HepG2 (cell line): ENCODE results near the gene ZNF883. TPM values are rescaled to one million over a fixed set of nuclear protein-coding genes. Genes with fewer than 3 reads are reported as not detected.

Experiments
- ATF3 ChIP-seq: sonication (generic); formaldehyde crosslinking; IDR thresholded peaks from 2 replicates; pipeline ENCODE4 v1.4.0; 2020; ENCODE audit warnings: missing genetic modification reagents
- BORCS8-MEF2B ChIP-seq: sonication (generic); formaldehyde crosslinking; IDR thresholded peaks from 2 replicates; pipeline ENCODE4 v1.8.0; 2022; ENCODE audit warnings: mild to moderate bottlenecking, missing genetic modification reagents
- CBFB ChIP-seq: sonication (generic); formaldehyde crosslinking; IDR thresholded peaks from 2 replicates; pipeline ENCODE4 v1.4.0; 2020; ENCODE audit warnings: missing genetic modification reagents
- DDIT3 ChIP-seq: sonication (generic); formaldehyde crosslinking; IDR thresholded peaks from 2 replicates; pipeline ENCODE4 v1.4.0; 2020; ENCODE audit warnings: mild to moderate bottlenecking, missing genetic modification reagents
- FIP1L1 ChIP-seq: fragments of 200-400 bp; formaldehyde crosslinking; IDR thresholded peaks from 2 replicates; pipeline ENCODE4 v1.6.1; 2018; ENCODE audit warnings: low read depth, mild to moderate bottlenecking, low read length, moderate library complexity, borderline replicate concordance; ENCODE audit not compliant: insufficient read depth
- HNF4A ChIP-seq: sonication (generic); formaldehyde crosslinking; IDR thresholded peaks from 2 replicates; pipeline ENCODE4 v1.4.0; 2020; ENCODE audit warnings: missing genetic modification reagents
- MAF1 ChIP-seq: sonication (generic); formaldehyde crosslinking; IDR thresholded peaks from 2 replicates; pipeline ENCODE4 v1.5.0; 2020; ENCODE audit warnings: missing genetic modification reagents, borderline replicate concordance
- MLLT10 ChIP-seq: sonication (generic); formaldehyde crosslinking; IDR thresholded peaks from 2 replicates; pipeline ENCODE4 v1.4.0; 2020; ENCODE audit warnings: missing genetic modification reagents
- MYNN ChIP-seq: sonication (generic); formaldehyde crosslinking; IDR thresholded peaks from 2 replicates; pipeline ENCODE4 v1.4.0; 2020; ENCODE audit warnings: mild to moderate bottlenecking, low read depth, missing genetic modification reagents
- RARG ChIP-seq: sonication (generic); formaldehyde crosslinking; IDR thresholded peaks from 2 replicates; pipeline ENCODE4 v1.4.0; 2020; ENCODE audit warnings: low read depth, mild to moderate bottlenecking, missing genetic modification reagents
- RFXANK ChIP-seq: IDR thresholded peaks from 2 replicates; pipeline ENCODE4 v1.6.1; 2016
- TRIM24 ChIP-seq: sonication (generic); formaldehyde crosslinking; IDR thresholded peaks from 2 replicates; pipeline ENCODE4 v1.8.0; 2022; ENCODE audit warnings: mild to moderate bottlenecking, missing genetic modification reagents
- ZIK1 ChIP-seq: sonication (generic); formaldehyde crosslinking; IDR thresholded peaks from 2 replicates; pipeline ENCODE4 v1.5.0; 2020; ENCODE audit warnings: mild to moderate bottlenecking, low read depth, missing genetic modification reagents, borderline replicate concordance
- ZKSCAN5 ChIP-seq: sonication (generic); formaldehyde crosslinking; IDR thresholded peaks from 2 replicates; pipeline ENCODE4 v1.5.1; 2020; ENCODE audit warnings: mild to moderate bottlenecking, missing genetic modification reagents
- ZNF235 ChIP-seq: sonication (generic); formaldehyde crosslinking; IDR thresholded peaks from 2 replicates; pipeline ENCODE4 v1.8.1; 2023; ENCODE audit warnings: mild to moderate bottlenecking, missing genetic modification reagents, borderline replicate concordance
- ZNF3 ChIP-seq: IDR thresholded peaks from 2 replicates; pipeline ENCODE4 v1.7.0; 2017; ENCODE audit warnings: inconsistent platforms
- ZNF329 ChIP-seq: sonication (generic); formaldehyde crosslinking; IDR thresholded peaks from 2 replicates; pipeline ENCODE4 v1.9.0; 2021; ENCODE audit warnings: low read depth, mild to moderate bottlenecking, missing genetic modification reagents
- ZNF343 ChIP-seq: sonication (generic); formaldehyde crosslinking; IDR thresholded peaks from 2 replicates; pipeline ENCODE4 v1.4.0; 2020; ENCODE audit warnings: mild to moderate bottlenecking, missing genetic modification reagents
- ZNF367 ChIP-seq: sonication (generic); formaldehyde crosslinking; IDR thresholded peaks from 2 replicates; pipeline ENCODE4 v1.4.0; 2020; ENCODE audit warnings: missing genetic modification reagents, borderline replicate concordance
- ZNF558 ChIP-seq: sonication (generic); formaldehyde crosslinking; IDR thresholded peaks from 2 replicates; pipeline ENCODE4 v1.9.0; 2022; ENCODE audit warnings: mild to moderate bottlenecking, missing genetic modification reagents, borderline replicate concordance
- ZNF574 ChIP-seq: sonication (generic); formaldehyde crosslinking; IDR thresholded peaks from 2 replicates; pipeline ENCODE4 v1.4.0; 2020; ENCODE audit warnings: missing genetic modification reagents
- ZNF576 ChIP-seq: sonication (generic); formaldehyde crosslinking; IDR thresholded peaks from 2 replicates; pipeline ENCODE4 v1.4.0; 2020; ENCODE audit warnings: mild to moderate bottlenecking, missing genetic modification reagents
- ZNF883 ChIP-seq: sonication (generic); formaldehyde crosslinking; IDR thresholded peaks from 2 replicates; pipeline ENCODE4 v1.5.1; 2020; ENCODE audit warnings: mild to moderate bottlenecking, missing genetic modification reagents; ENCODE audit errors: not compliant biosample characterization
- polyA plus RNA-seq, 8 experiments: library from polyadenylated mRNA; depleted of rRNA in 3 of 8; stranded (reverse) in 7 of 8; unstranded in 1 of 8; fragments of >200 nt; fragmentation: Illumina TruSeq in 4 of 8; extraction: Trizol in 4 of 8; gene quantifications; 2 replicates each; pipeline versions ENCODE4 v1.2.1 to v1.2.3, GENCODE V29; 2011 to 2016; ENCODE audit warnings: low read depth in 4 of 8, missing spikeins in 1 of 8, mixed read lengths in 1 of 8; ENCODE audit not compliant: insufficient read depth in 1 of 8
- total RNA-seq, 5 experiments: library from RNA; depleted of rRNA; stranded (reverse); fragments of >200 nt; fragmentation: Illumina TruSeq; extraction: Trizol; gene quantifications; 2 replicates each; pipeline ENCODE4 v1.2.3, GENCODE V29; 2016; ENCODE audit warnings: low read depth in 1 of 5

The ZNF883 gene
- total and polyA plus RNA-seq, 2 of the 13 experiments (the other 11 are each of a cell fraction or from before 2014, with no cell fraction given), result 5.3 to 10.0 TPM

GRCh38 chr9:113011911-113012381 lies at the start of gene ZNF883 (continued):
- TF ChIP-seq ZNF574 (peak; percentile 72), ATF3 (CRISPR knock-in tag) (no peak), ZKSCAN5 (CRISPR knock-in tag) (no peak), CBFB (CRISPR knock-in tag) (no peak), RFXANK (no peak), ZNF883 (CRISPR knock-in tag) (peak; percentile 72), ZNF343 (CRISPR knock-in tag) (no peak), BORCS8-MEF2B (CRISPR knock-in tag) (peak; percentile 51; the same call in 1 of the 2 replicates), FIP1L1 (no peak), ZNF329 (CRISPR knock-in tag) (no peak), ZNF235 (CRISPR knock-in tag) (0 out of 2 replicates have a peak, but pooled peaks have one; percentile 51), ZIK1 (no peak), ZNF367 (CRISPR knock-in tag) (no peak), ZNF3 (CRISPR knock-in tag) (no peak), MYNN (CRISPR knock-in tag) (no peak), RARG (CRISPR knock-in tag) (no peak), MLLT10 (CRISPR knock-in tag) (no peak), MAF1 (CRISPR knock-in tag) (no peak), ZNF576 (CRISPR knock-in tag) (no peak), DDIT3 (CRISPR knock-in tag) (no peak), TRIM24 (no peak), ZNF558 (CRISPR knock-in tag) (no peak; the same call in 1 of the 2 replicates), HNF4A (CRISPR knock-in tag) (peak; percentile 47)
